ENCODE results near the gene AJAP1. TPM values are rescaled to one million over a fixed set of nuclear protein-coding genes. Genes with fewer than 3 reads are reported as not detected.

Gene AJAP1
- total RNA-seq: under 1 TPM; 0.28 to 0.95 (median 0.60) TPM
- polyA plus RNA-seq: under 1 TPM in 2 of 3 donors, not detected in 1; 0.04 to 0.60 TPM

- H3K9me3 ChIP-seq: no peaks in the 10 kb centered on the region
- H3K4me1 ChIP-seq: peaks cover 0 to 25% (median 21%) of the 10 kb centered on the region in 4 donors
- WGBS, 2 donors: 3 to 14% methylated on average over 112 of the region's 112 CpGs
- no peaks in the 10 kb centered on the region for H3K36me3 ChIP-seq
- intact Hi-C loops (cut with DNase I): loop anchor here (10.0 kb wide), 1 partner anchor 1091 kb away; no protein-coding TSS in a partner anchor
- H3K27ac ChIP-seq: no peak within 1 kb of the TSS
- peaks cover 26 to 88% (median 57%) of the 10 kb centered on the region in 3 donors for H3K27me3 ChIP-seq
- TF ChIP-seq POLR2A (IDR thresholded peaks at IDR 0.05) (no peak), POLR2AphosphoS5 (IDR thresholded peaks at IDR 0.05) (no peak), CTCF (IDR thresholded peaks at IDR 0.05) (no peak)
- DNase-seq: no peak
- peak within 1 kb of the TSS in 3 of 4 donors; percentile 29 to 38 (median 35) for H3K4me3 ChIP-seq
These were observed at the start of gene AJAP1 for GRCh38 chr1:4653796-4654725. TSS of gene AJAP1 (plus strand) at chr1:4654609. CDS start at chr1:4655426, 817 bp downstream.

GRCh38 chr1:4605158-4605557 lies 49.3 kb upstream of the AJAP1 start:
- H3K27me3 ChIP-seq: peaks cover 0 to 56% (median 9%) of the 10 kb centered on the region in 3 donors
- WGBS, 2 donors: 66 to 73% methylated on average over 6 of the region's 6 CpGs

GRCh38 chr1:4611563-4612341 lies 42.7 kb upstream of the AJAP1 start:
- H3K9me3 ChIP-seq: peaks cover 0 to 10% (median 6%) of the 10 kb centered on the region in 4 donors
- H3K36me3 ChIP-seq: no peaks in the 10 kb centered on the region
- peaks cover 0 to 5% (median 0%) of the 10 kb centered on the region in 3 donors for H3K27me3 ChIP-seq
- H3K4me1 ChIP-seq: no peaks in the 10 kb centered on the region
- no peak overlapping the region for H3K27ac ChIP-seq
- WGBS, 2 donors: 64 to 72% methylated on average over 24 of the region's 24 CpGs
- no peak for DNase-seq
- TF ChIP-seq POLR2A (IDR thresholded peaks at IDR 0.05): no peak
- no peak for TF ChIP-seq CTCF (IDR thresholded peaks at IDR 0.05)
- no peak for TF ChIP-seq POLR2AphosphoS5 (IDR thresholded peaks at IDR 0.05)
- no peak for TF ChIP-seq EP300 (IDR thresholded peaks at IDR 0.05)
- H3K4me3 ChIP-seq: no peak overlapping the region
- intact Hi-C loops (cut with DNase I): no loop called here

More at GRCh38 chr1:4605158-4605557, 49.3 kb upstream of the AJAP1 start:
- no peak overlapping the region for H3K4me3 ChIP-seq
- H3K27ac ChIP-seq: no peak overlapping the region
- intact Hi-C loops (cut with DNase I): no loop called here
- no peaks in the 10 kb centered on the region for H3K4me1 ChIP-seq
- H3K9me3 ChIP-seq: peaks cover 0 to 7% (median 2%) of the 10 kb centered on the region in 4 donors
- peak; percentile 13 for DNase-seq
- TF ChIP-seq POLR2AphosphoS5 (IDR thresholded peaks at IDR 0.05) (no peak), EP300 (IDR thresholded peaks at IDR 0.05) (no peak), CTCF (IDR thresholded peaks at IDR 0.05) (no peak), POLR2A (IDR thresholded peaks at IDR 0.05) (no peak)
- no peaks in the 10 kb centered on the region for H3K36me3 ChIP-seq

GRCh38 chr1:4612991-4613390 lies 41.4 kb upstream of the AJAP1 start:
- Histone ChIP-seq H3K36me3 (no peaks in the 10 kb centered on the region), H3K27me3 (no peaks in the 10 kb centered on the region), H3K4me3 (no peak overlapping the region), H3K9me3 (peaks cover 0 to 10% (median 6%) of the 10 kb centered on the region in 4 donors), H3K4me1 (no peaks in the 10 kb centered on the region), H3K27ac (no peak overlapping the region)
- no peak for DNase-seq
- intact Hi-C loops (cut with DNase I): no loop called here
- 76 to 78% methylated on average over 7 of the region's 7 CpGs for WGBS, 2 donors
- TF ChIP-seq POLR2AphosphoS5 (IDR thresholded peaks at IDR 0.05) (no peak), POLR2A (IDR thresholded peaks at IDR 0.05) (no peak), CTCF (IDR thresholded peaks at IDR 0.05) (no peak), EP300 (IDR thresholded peaks at IDR 0.05) (no peak)

All from sigmoid colon (tissue), 7 donors.